Measurements from ENCODE around the gene ISG15.

Gene ISG15

GRCh38 chr1:1033731-1034438 lies 20.6 kb downstream of the ISG15 start:
- no peak for TF ChIP-seq CTCF (IDR thresholded peaks at IDR 0.05; ENCODE audit: insufficient read depth, low read length, missing control alignments)
- no peak for DNase-seq (ENCODE audit: low read depth, low spot score)
- POLR2A ChIA-PET: interaction anchor here (0.6 kb wide), 1 partner anchor 14 kb away, joined by 3 read pairs; the partner anchor contains the start of gene AGRN
- no peak overlapping the region for H3K4me3 ChIP-seq (ENCODE audit: low read depth, low read length)
- CTCF ChIA-PET: interaction anchor here (0.8 to 2.4 kb wide), 5 partner anchors 10 to 174 kb away, joined by 3 to 11 read pairs (median 6); no protein-coding TSS in a partner anchor

- H3K4me3 ChIP-seq (ENCODE audit: low read depth, low read length): no peak overlapping the region
- ChIA-PET CTCF (interaction anchor here (2.4 kb wide), 1 partner anchor 10 kb away, joined by 11 read pairs; no protein-coding TSS in a partner anchor), POLR2A (no interaction called here)
- DNase-seq (ENCODE audit: low read depth, low spot score): no peak
- TF ChIP-seq CTCF (IDR thresholded peaks at IDR 0.05; ENCODE audit: insufficient read depth, low read length, missing control alignments): no peak
These were observed 21.1 kb downstream of the ISG15 start for GRCh38 chr1:1034439-1034781.

GRCh38 chr1:1035291-1035943 lies 22.1 kb downstream of the ISG15 start:
- no peak overlapping the region for H3K4me3 ChIP-seq (ENCODE audit: low read depth, low read length)
- ChIA-PET POLR2A (no interaction called here), CTCF (interaction anchor here (1.3 kb wide), 1 partner anchor 51 kb away, joined by 3 read pairs; no protein-coding TSS in a partner anchor)
- DNase-seq (ENCODE audit: low read depth, low spot score): no peak
- TF ChIP-seq CTCF (IDR thresholded peaks at IDR 0.05; ENCODE audit: insufficient read depth, low read length, missing control alignments): no peak

GRCh38 chr1:1037366-1038327 lies 24.4 kb downstream of the ISG15 start:
- TF ChIP-seq CTCF (IDR thresholded peaks at IDR 0.05; ENCODE audit: insufficient read depth, low read length, missing control alignments): no peak
- CTCF ChIA-PET: interaction anchor here (1.2 to 1.5 kb wide), 3 partner anchors 14 to 55 kb away, joined by 3 to 4 read pairs (median 4); no protein-coding TSS in a partner anchor
- H3K4me3 ChIP-seq (ENCODE audit: low read depth, low read length): no peak overlapping the region
- DNase-seq (ENCODE audit: low read depth, low spot score): no peak
- POLR2A ChIA-PET: no interaction called here

GRCh38 chr1:1038694-1039093 lies 25.4 kb downstream of the ISG15 start:
- POLR2A ChIA-PET: no interaction called here
- no peak for DNase-seq (ENCODE audit: low read depth, low spot score)
- CTCF ChIA-PET: interaction anchor here (1.6 to 3.0 kb wide), 5 partner anchors 16 to 55 kb away, joined by 3 to 16 read pairs (median 8); no protein-coding TSS in a partner anchor
- H3K4me3 ChIP-seq (ENCODE audit: low read depth, low read length): no peak overlapping the region
- no peak for TF ChIP-seq CTCF (IDR thresholded peaks at IDR 0.05; ENCODE audit: insufficient read depth, low read length, missing control alignments)

Data from AG04449 (cell line).